K562 (cell line): ENCODE results near the gene KLHL6. TPM values are rescaled to one million over a fixed set of nuclear protein-coding genes. Genes with fewer than 3 reads are reported as not detected.

Experiments
- ATF3 ChIP-seq, 2 experiments: fragments of 450-650 bp in 1 of 2; sonication (generic) in 1 of 2; formaldehyde crosslinking in 1 of 2; IDR thresholded peaks in 1 of 2; conservative IDR thresholded peaks in 1 of 2; 2 replicates each; pipeline versions ENCODE4 v1.6.1 to v1.8.1; 2016 to 2023; ENCODE audit warnings: mild to moderate bottlenecking in 2 of 2, moderate library complexity in 2 of 2, inconsistent platforms in 1 of 2, missing genetic modification reagents in 1 of 2
- C11orf30 ChIP-seq: fragments of 450-650 bp; IDR thresholded peaks from 2 replicates; pipeline ENCODE4 v1.6.1; 2016; ENCODE audit warnings: low read depth, mild to moderate bottlenecking
- CEBPZ ChIP-seq: fragments of 150-350 bp; IDR thresholded peaks from 2 replicates; pipeline ENCODE4 v1.6.1; 2014; ENCODE audit warnings: low read depth, mild to moderate bottlenecking, low read length, borderline replicate concordance
- FOXJ2 ChIP-seq: fragments of 200-800 bp; sonication (Bioruptor generic); IDR thresholded peaks from 2 replicates; pipeline ENCODE4 v1.6.1; 2016; ENCODE audit warnings: missing genetic modification characterization, missing compliant biosample characterization
- GATAD2B ChIP-seq: fragments of 450-650 bp; IDR thresholded peaks from 2 replicates; pipeline ENCODE4 v1.6.1; 2017; ENCODE audit warnings: mild to moderate bottlenecking, borderline replicate concordance
- HMGXB4 ChIP-seq: sonication (generic); formaldehyde crosslinking; IDR thresholded peaks from 2 replicates; pipeline ENCODE4 v1.8.1; 2023; ENCODE audit warnings: mild to moderate bottlenecking, missing genetic modification reagents
- ILF3 ChIP-seq: fragments of 450-650 bp; IDR thresholded peaks from 2 replicates; pipeline ENCODE4 v1.6.1; 2018; ENCODE audit warnings: antibody characterized with exemption, mild to moderate bottlenecking, moderate library complexity, borderline replicate concordance
- LARP7 ChIP-seq: fragments of 450-650 bp; IDR thresholded peaks from 2 replicates; pipeline ENCODE4 v1.6.1; 2016
- NELFE ChIP-seq: IDR thresholded peaks from 2 replicates; pipeline ENCODE4 v1.6.1; 2011; ENCODE audit warnings: mild to moderate bottlenecking; ENCODE audit not compliant: insufficient read depth, insufficient read length
- NEUROD1 ChIP-seq: fragments of 150-350 bp; IDR thresholded peaks from 2 replicates; pipeline ENCODE4 v1.6.1; 2014; ENCODE audit warnings: borderline replicate concordance, low read length, low read depth; ENCODE audit not compliant: partially characterized antibody
- PML ChIP-seq: IDR thresholded peaks from 2 replicates; pipeline ENCODE4 v1.6.1; 2012; ENCODE audit warnings: low read length, inconsistent platforms
- SMARCA4 ChIP-seq: fragments of 450-650 bp; IDR thresholded peaks from 2 replicates; pipeline ENCODE4 v1.6.1; 2016
- VEZF1 ChIP-seq: fragments of 200-800 bp; sonication (Bioruptor generic); IDR thresholded peaks from 2 replicates; pipeline ENCODE4 v1.6.1; 2017; ENCODE audit warnings: missing genetic modification characterization, missing compliant biosample characterization
- YY1 ChIP-seq, 3 experiments: IDR thresholded peaks; 2 replicates each; pipeline ENCODE4 v1.6.1; 2011; ENCODE audit warnings: low read length in 2 of 3, mild to moderate bottlenecking in 2 of 3, moderate library complexity in 2 of 3, borderline replicate concordance in 1 of 3, control low read depth in 1 of 3, low read depth in 1 of 3; ENCODE audit not compliant: insufficient read depth in 3 of 3, insufficient replicate concordance in 2 of 3, control insufficient read depth in 1 of 3, insufficient read length in 1 of 3; ENCODE audit errors: extremely low read depth in 1 of 3
- ZKSCAN1 ChIP-seq: fragments of 150-350 bp; IDR thresholded peaks from 2 replicates; pipeline ENCODE4 v1.6.1; 2016; ENCODE audit warnings: low read depth, low read length
- ZNF280B ChIP-seq: fragments of 250-450 bp; sonication (Bioruptor Pico); IDR thresholded peaks from 2 replicates; pipeline ENCODE4 v1.5.1; 2021; ENCODE audit warnings: mild to moderate bottlenecking
- ZNF311 ChIP-seq: fragments of 250-450 bp; sonication (Bioruptor Pico); IDR thresholded peaks from 2 replicates; pipeline ENCODE4 v1.4.0; 2020; ENCODE audit warnings: mild to moderate bottlenecking, moderate library complexity
- ZNF436 ChIP-seq: fragments of 250-450, 450-650 bp; sonication (Bioruptor Pico); formaldehyde crosslinking; IDR thresholded peaks from 2 replicates; pipeline ENCODE4 v1.7.0; 2020; ENCODE audit warnings: mild to moderate bottlenecking
- polyA plus RNA-seq, 8 experiments: library from polyadenylated mRNA; depleted of rRNA in 4 of 8; stranded (reverse) in 5 of 8; unstranded in 3 of 8; fragments of >200 nt; fragmentation: Nextera tagmentation in 2 of 8; fragmentation: Illumina TruSeq in 1 of 8; extraction: Ambion mirVana in 2 of 8; extraction: Trizol in 1 of 8; gene quantifications; 2 replicates each; pipeline versions ENCODE4 v1.2.1 to v1.2.3, GENCODE V29; 2011 to 2014; ENCODE audit warnings: inconsistent platforms in 1 of 8, missing spikeins in 1 of 8
- total RNA-seq, 7 experiments: library from RNA; depleted of rRNA in 6 of 7; stranded (reverse); fragments of >200 nt in 6 of 7; fragmentation: Illumina TruSeq in 2 of 7; extraction: Trizol in 2 of 7; gene quantifications; 2 replicates each; pipeline versions ENCODE4 v1.2.1 to v1.2.3, GENCODE V29; 2011 to 2021; ENCODE audit warnings: low replicate concordance in 1 of 7

The KLHL6 gene
- total and polyA plus RNA-seq, 9 of the 15 experiments (the other 6 are each of a cell fraction or from before 2014, with no cell fraction given): 0.18 to 2.1 (median 1.4) TPM

- TF ChIP-seq HMGXB4 (CRISPR knock-in tag) (no peak), ILF3 (no peak), LARP7 (no peak), YY1 (IDR thresholded peaks at IDR 0.05; ENCODE audit: borderline replicate concordance in 1 of 3, control insufficient read depth in 1 of 3, extremely low read depth in 1 of 3, insufficient read depth in 3 of 3, insufficient read length in 1 of 3, insufficient replicate concordance in 2 of 3, low read depth in 1 of 3, low read length in 2 of 3) (no peak), FOXJ2 (tag) (no peak), ATF3 (IDR thresholded peaks at IDR 0.05) (peak; percentile 16; the same call in 1 of the 2 replicates), ATF3 (CRISPR knock-in tag; conservative IDR thresholded peaks at IDR 0.05) (no peak), PML (no peak), GATAD2B (no peak), CEBPZ (no peak), ZNF280B (no peak), NELFE (no peak), ZNF436 (CRISPR knock-in tag) (no peak), VEZF1 (no peak), ZNF311 (CRISPR knock-in tag) (0 out of 2 replicates have a peak, but pooled peaks have one; percentile 13), NEUROD1 (no peak), SMARCA4 (0 out of 2 replicates have a peak, but pooled peaks have one; percentile 21), C11orf30 (no peak), ZKSCAN1 (no peak)
These were observed at the start of gene KLHL6 (continued) for GRCh38 chr3:183555541-183556081.
